ENCODE results near the gene SORBS1.

DNA sequence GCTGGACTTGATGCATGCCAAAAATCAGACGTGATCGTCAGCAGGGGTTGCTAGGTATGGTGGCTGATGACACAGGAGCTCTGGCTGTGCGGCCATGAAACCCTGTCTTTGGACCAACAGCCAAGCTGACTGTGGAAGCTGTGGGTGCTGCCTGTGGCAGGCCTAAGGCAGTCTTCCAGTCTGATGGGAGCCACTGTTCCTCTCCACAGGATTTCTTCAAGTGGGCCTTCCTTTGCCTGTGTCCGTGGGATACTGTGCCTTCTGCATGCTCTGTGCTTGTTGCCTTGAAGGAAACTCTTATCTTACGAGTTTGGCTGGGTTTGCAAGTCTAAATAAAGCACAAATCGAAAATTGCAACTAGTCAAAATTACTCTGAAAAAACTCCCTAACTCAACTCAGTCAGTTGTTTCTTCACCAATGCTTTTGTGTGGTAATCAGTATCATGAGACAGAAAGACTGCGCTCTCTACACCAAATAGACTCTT lies 168.4 kb downstream of the SORBS1 start:
- TF ChIP-seq CTCF (IDR thresholded peaks at IDR 0.05) (no peak), POLR2A (IDR thresholded peaks at IDR 0.05) (no peak)

Data from body of pancreas (tissue), 4 donors.